CD4-positive, alpha-beta T cell treated with Interleukin-17A for 4 hours (primary cell): ENCODE measurements around the gene RPP14.
"Not testable (repeated sequence)": the region's sequence is repeated elsewhere in the genome, so short reads cannot be mapped to it uniquely, and the experiment has no call there.

Experiments used
- DNase-seq: peaks from one replicate; pipeline ENCODE4 v3.0.0-alpha.2; 2020; ENCODE audit warnings: mixed read lengths

Gene RPP14

DNA sequence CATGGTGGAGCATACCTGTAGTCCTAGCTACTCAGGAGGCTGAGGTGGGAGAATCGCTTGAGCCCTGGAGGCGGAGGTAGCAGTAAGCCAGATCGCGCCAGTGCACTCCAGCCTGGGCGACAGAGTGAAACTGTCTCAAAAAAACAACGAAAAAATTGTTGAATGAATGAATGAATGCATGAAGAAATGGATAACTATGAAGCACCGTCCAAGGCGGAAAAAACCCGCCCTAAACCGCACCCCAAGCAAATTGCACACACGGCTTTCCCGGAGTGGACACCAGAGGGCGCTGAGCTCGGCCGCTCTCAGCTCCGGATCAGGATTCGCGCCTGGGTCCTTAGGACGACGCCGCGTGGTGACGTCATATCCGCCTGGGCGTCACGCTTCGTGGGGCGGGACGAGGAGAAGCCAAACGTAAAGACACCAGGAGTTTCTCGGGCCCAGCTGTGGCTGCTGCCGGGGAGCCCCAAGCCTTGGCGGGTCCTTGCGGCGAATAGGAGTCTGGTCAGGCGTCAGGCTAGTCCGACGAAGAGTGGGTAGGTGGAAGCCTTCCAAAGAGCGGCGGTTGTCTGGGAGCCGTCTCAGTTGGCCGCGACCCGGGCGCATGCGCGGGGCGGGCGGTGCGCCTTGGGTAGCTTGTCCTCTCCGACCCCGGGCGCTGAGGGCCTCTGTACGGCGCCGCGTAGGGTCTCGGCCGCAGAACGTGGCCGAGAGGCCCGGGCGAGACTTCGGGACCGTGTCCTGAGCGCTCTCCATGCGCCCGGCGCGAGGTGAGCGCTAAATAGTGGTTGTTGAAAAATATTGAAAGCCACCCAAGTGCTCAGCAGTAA is at the start of gene RPP14, which contains the start of gene HTD2:
Gene RPP14, plus strand, starts transcription at position 364 of the 830 bp plus-strand sequence. CDS start 4,085 bp downstream, outside the sequence.
Gene HTD2, plus strand, starts transcription at position 639 of the 830 bp plus-strand sequence. CDS start 11,094 bp downstream, outside the sequence.
- peak; percentile 99 for DNase-seq

DNA sequence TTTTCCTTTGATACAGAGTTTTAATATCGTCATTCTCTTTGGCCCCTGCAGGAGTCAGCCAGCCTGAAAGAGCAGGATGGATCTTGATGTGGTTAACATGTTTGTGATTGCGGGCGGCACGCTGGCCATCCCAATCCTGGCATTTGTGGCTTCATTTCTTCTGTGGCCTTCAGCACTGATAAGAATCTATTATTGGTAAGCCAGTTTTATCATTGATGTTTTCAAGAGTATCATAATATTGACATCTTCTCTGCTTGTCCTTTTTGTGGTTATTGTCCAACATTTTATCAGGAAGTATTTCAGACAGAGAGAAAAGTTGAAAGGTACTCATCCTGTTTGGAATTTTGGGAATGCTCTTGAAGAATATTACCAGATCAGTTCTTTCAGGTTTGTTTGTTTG is 49.5 kb upstream of the RPP14 start:
- DNase-seq = no peak

DNA sequence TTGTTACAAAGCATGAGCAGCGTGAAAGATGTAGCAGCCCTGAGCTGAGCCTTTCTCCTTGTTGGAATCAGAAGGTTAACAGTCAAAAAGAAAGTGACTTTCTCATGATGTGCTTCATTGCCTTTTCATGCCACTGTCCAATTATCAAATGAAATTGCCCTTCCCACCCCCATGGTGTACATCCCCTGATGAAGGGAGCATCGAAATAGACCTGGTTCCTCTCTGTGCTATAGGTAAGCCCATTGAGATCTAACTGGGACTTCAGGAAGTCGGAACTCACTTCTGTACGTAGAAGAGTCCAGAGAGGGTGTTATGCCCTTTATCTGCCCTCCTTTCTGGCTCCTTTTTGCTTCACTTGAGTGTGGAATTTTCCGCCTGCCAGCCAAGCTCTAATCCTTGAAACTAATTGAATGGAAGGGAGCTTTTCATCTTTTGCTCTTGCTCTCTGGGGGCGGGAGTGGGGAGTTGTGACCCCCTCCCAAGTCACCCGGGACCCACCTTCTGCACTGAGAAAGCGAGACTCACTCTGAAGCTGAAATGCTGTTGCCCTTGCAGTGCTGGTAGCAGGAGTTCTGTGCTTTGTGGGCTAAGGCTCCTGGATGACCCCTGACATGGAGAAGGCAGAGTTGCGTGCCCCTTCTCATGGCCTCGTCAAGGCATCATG is 47.5 kb upstream of the RPP14 start:
- DNase-seq = no peak

DNA sequence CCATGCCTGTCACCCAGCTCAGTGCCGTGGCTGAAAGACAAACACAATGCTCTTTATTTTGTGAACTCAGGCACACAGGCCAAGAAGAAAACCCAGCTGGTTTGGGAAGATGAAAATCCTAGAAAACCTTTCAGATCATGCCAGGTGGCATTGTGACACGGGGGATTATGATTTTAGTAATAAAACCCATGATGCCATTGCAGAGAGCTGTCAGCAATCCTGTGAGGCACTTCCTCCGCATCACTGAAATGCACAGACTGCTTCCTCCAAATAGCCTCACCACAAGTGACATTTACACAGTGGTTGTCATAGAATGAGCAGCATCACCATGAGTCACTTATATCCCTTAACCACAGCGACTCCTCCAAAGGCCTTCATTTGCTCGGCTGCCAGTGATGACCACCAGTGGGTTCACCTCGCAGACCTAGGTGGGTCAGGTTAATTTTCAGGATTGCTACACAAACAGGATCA is 45.7 kb upstream of the RPP14 start:
- DNase-seq = no peak

DNA sequence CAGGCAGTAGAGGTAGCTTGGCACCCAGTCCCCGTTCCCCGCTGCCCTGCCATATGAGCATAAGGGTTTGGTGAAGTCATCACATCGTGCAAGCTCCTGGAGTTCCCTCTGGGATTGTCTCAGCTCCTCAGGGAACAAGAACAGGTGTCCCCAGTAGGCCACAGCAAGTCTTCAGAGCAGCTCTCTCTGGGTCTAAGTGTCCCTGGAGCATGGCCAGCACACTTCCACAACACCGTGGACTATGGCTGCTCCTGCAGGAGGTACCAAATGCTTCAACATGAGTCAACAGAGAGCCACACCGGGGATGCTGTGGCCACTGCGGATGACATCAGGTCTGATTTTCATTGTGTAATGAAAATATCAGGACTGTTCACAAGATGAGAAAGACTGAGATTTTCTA is 45.3 kb upstream of the RPP14 start:
- no peak for DNase-seq

DNA sequence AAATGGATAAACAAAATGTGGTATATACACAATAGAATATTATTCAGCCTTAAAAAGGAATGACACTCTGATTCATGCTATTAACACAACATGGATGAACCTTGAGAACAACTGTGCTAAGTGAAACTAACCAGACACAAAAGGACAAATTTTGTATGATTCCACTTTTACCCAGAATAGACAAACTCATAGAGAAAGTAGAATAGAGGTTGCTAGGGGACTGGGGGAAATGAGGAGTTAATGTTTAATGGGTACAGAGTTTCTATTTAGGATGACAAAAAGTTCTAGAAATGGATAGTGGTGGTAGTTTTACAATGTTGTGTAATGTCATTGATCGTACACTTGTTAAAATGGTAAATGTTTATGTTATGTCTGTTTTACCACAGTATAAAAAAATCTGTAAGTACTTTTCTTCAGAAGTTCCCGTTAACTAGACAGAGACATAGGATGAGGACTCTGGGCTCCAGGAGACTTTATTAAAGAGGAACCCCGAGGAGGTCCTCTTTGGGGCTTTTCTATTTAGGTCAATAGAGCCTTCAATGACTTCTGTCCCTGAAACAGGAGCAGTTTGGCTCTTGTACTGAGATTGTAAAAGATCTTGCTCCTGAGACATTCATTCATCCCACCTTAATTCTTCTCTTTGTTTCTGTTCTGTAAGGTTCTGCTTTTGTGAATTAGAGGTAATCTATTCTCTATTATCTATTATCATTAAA is 43.9 kb upstream of the RPP14 start:
- DNase-seq = no peak

DNA sequence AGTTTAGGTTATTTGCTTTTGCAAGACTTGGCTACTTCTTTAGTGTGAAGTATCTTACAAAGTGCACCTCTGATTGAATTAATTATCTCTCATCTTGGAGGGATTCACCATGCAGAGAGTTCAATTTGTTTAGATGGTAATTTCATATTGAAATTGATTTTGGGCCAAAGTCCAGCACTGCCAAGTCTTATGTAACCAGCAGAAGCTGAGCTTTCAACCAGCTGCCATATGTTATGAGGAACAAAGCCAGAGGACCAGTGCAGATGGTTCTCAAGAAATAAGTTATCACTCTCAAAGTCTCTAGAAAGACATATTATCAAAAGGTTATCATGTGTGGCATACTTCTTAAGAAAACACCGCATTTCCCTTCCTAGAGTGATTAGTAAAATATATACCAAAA is 39.5 kb upstream of the RPP14 start:
- no peak for DNase-seq

DNA sequence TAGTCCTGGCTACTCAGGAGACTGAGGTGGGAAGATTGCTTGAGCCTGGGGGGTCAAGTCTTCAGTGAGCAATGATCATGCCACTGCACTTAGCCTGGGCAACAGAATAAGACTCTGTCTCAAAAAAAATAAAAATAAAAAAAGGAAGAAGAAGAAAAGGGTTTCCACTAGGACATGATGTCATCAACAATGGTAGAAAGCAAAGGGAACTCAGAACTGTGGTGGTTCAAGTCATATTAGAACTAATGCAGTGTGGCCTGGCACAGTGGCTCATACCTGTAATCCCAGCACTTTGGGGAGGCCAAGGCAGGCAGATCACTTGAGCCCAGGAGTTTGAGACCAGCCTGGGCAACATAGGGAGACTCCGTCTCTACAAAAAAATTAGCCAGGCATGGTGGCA is 38.5 kb upstream of the RPP14 start:
- not testable (repeated sequence) for DNase-seq

DNA sequence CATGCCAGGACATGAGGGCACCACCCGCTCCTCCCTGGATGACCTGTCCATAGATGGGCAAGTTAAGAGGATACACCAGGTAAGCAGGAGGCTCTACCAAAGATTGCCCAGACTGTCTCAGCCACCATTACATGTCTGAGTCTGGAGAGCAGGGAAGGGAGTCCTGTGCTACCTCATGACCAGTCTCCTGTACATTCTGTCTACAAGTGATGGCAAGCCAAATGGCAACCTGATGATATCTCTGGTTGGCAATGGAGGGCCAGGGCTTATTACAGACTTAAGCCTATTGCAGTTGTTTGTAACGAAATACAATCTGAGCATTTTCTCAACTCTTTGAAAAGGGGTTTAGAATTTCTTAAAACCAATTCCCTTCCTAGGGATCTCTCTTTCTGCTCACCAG is 36.7 kb upstream of the RPP14 start:
- DNase-seq = no peak

DNA sequence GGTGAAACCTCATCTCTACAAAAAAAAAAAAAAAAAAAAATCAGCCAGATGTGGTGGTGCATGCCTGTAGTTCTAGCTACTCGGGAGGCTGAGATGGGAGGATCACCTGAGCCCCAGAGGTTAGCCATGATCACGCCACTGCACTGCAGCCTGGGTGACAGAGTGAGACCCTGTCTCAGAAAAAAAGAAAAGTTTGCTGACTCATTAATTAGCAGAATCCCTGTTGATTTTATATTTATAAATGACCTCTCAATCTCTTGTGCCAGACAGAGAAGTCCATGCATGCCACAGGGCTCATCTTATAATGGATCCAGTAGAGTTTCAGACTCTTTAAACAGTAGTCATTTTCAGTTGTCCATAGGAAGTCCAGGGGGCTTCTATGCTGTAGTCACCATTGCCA is 35.6 kb upstream of the RPP14 start:
- no peak for DNase-seq

DNA sequence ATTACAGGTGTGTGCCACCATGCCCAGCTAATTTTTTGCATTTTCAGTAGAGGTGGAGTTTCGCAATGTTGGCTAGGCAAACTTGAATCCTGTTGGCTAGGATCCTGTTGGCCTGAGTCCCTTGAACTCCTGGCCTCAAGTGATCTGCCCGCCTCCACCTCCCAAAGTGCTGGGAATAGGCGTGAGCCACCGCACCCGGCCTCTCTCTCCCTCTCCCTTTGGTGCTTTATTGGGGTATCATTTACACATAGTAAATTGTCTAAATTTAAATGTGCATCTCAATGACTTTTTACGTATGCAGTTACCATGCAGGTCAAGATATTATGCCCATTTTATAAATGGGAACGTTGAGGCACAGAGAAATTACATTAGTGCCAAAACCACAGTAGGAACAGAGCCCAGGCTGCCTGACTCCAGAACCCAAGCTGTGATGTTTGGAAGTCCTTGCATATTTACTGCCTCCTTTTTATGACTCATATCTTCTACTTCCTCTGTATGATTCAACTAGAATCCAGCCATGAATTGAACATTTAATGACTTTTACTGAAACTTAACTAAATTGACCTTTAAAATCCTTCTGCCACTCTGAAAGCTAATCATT is 34.0 kb upstream of the RPP14 start:
- no peak for DNase-seq

DNA sequence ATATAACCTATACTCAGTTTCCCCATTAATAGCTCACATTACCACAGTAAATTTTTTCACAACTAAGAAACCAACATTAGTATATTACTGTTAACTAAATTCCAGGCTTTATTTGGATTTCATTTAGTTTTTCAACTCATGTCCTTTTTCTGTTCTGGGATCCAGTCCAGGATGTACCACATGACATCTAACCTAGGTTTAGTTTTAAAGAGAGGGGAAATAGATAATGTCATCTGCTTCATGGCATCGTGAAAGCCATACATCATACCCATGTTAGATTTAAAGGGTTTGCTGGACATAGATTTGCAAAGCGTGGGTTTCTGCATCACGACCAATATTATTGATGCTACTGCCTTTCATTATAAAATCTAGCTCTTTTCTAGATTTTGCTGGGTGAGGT is 33.2 kb upstream of the RPP14 start:
- DNase-seq = no peak

DNA sequence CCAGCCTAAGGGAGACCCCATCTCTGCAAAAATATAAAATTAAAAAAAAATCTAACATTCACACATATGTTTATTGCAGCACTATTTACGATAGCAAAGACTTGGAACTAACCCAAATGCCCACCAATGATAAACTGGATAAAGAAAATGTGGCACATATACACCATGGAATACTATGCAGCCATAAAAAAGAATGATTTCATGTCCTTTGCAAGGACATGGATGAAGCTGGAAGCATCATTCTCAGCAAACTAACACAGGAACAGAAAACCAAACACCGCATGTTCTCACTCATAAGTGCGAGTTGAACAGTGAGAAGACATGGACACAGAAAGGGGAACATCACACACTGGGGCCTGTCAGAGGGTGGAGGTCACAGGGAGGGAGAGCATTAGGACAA is 32.7 kb upstream of the RPP14 start:
- not testable (repeated sequence) for DNase-seq

DNA sequence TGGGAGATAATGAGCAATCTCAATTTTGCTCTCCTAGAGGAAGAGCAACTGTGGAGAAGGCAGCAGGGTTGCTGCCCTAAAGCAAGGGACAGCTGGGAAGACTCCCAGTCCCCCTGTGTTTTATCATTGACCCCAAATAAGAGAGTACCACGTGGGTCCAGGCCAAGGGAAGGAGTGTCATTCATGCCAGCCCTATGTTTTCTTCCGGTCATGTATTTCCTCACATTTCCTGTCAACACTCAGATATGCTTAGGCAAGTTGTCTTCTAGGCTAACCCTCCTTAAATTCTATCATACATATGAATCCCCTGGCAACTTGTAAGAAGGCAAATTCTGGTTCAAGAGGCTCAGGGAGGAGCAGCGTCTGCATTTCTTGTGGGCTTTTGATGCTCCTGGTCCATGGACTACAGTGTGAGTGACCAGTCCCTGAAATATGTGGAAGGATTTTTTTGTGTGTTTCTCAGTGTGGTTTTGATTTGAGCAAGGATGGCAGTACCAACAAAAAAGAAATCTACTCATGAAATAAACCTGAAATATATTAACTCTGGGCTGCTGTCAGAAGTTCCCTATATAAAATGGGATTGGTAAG is 31.9 kb upstream of the RPP14 start:
- DNase-seq = no peak

DNA sequence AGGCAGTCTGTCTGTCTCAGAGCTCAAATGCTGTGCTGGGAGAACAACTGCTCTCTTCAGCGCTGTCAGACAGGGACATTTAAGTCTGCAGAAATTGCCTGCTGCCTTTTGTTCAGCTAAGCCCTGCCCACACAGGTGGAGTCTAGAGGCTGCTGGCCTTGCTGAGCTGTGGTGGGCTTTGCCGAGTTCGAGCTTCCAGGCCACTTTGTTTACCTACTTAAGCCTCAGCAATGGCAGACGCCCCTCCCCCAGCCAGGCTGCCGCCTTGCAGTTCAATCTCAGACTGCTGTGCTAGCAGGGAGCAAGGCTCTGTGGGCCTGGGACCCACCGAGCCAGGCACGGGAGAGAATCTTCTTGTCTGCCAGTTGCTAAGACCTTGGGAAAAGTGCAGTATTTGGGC is 25.0 kb upstream of the RPP14 start:
- no peak for DNase-seq

DNA sequence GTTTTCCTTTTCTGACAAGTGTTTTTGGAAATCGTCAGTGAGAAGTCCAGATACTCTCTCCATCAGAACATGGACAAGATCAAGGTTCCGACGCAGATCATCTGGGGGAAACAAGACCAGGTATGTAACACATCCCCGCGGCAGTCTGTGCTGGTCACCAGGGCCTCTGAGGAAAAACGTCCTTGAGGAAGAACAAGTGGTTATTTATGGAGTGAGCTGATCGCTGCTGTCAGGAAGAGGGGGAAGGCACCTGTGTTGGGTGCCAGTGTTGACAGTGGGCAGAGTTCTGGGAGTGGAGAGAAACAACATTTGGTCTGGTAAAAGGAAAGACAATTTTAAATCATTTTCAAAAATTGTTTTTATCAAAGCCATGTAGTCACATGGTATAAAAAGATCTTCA is 20.7 kb upstream of the RPP14 start:
- DNase-seq = no peak

DNA sequence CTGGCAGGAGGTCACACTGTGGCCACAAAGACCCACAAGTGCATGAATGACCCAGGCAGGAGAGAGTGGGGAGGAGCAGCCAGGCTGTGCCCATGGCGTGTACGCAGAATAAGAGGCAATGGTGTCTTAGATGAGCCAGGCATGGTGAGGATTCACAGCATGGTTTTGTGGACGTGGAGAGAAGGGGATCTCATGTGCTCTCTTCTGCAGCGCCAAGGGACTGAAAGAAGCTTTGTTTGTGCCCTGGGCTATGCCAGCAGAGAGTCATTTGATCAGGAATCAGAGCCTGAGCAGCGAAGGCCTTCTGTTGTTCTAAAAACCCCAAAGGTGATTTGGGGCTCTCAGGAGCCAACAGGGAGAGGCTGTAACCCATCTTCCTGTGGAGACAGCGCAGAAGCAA is 18.7 kb upstream of the RPP14 start:
- DNase-seq = no peak

DNA sequence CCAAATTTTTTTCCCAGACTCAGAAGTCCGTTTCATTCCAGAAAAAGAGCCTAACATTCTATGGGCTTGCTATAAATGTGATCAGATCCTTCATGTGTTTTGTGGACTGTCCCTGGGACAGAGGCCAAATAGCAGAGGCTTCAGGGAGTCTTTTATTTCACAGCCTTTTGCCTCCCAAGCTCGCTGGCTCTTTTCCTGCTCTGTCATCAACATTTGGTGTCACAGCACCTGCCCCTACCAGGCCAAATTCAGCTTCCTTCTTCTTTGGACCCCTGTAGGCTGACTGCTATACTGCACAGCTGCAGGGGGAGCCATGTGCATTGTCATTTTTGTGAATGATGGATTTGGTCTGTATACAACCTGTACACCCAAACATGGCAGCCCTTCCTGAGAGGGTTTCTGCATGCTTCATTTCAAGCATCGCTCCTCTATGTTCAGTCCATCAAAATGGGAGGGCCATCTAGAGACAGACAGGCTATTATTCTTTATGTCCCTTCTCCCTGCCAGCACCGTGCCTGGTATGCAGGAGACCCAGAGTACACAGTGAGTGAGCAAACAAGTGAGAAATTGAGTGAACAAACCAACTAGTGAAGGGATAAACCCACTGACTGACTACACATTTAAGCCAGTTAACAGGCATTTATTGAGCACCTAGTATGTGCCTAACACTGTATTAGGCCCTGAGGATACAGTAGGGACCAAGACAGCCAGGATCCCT is 17.9 kb upstream of the RPP14 start:
- DNase-seq = no peak

DNA sequence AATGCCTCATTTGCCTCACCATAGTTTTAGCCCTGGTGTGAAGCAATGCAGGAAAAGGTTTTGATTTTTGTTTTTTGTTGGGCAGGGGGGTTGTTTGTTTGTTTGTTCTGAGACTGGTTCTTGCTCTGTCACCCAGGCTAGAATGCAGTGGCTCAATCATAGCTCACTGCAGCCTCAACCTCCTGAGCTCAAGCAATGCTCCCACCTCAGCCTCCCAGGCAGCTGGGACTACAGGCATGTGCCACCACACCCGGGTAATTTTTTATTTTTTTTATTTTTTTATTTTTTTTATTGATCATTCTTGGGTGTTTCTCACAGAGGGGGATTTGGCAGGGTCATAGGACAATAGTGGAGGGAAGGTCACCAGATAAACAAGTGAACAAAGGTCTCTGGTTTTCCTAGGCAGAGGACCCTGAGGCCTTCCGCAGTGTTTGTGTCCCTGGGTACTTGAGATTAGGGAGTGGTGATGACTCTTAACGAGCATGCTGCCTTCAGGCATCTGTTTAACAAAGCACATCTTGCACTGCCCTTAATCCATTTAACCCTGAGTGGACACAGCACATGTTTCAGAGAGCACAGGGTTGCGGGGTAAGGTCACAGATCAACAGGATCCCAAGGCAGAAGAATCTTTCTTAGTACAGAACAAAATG is 17.0 kb upstream of the RPP14 start:
- not testable (repeated sequence) for DNase-seq

DNA sequence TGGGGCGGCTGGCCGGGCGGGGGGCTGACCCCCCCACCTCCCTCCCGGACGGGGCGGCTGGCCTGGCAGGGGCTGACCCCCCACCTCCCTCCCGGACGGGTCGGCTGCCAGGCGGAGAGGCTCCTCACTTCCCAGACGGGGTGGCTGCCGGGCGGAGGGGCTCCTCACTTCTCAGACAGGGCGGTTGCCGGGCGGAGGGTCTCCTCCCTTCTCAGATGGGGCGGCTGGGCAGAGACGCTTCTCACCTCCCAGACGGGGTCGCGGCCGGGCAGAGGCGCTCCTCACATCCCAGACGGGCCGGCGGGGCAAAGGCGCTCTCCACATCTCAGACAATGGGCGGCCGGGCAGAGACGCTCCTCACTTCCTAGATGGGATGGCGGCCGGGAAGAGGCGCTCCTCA is 15.6 kb upstream of the RPP14 start:
- not testable (repeated sequence) for DNase-seq

DNA sequence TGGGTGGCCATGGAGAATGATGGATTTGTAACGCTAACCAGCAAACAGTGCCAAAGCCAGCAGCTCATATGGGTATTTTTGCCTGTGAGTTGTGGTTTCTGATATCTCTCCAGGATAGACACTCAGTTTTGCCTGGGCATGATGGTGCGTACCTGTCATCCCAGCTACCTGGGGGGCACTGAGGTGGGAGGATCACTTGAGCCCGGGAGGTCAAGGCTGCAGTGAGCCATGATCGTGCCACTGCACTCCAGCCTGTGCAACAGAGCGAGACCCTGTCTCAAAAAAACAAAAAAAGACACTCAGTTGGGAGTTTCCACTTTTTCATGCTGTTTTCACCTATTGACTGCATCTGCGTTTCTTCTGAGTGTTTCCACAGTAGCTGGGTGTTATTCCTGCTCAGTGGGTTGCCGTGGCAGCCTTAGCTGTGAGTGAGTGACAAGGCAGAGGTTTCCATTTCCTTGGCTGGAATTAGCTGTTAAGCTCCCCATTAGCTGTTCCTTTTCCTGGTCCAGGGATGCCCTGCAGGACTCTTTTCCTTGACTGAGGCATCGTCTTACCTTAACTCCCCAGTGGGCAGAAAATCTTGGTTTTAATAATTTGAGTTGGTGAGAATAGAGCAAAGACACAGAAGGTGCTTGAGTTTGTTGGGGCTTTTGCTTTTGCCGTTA is 14.2 kb upstream of the RPP14 start:
- no peak for DNase-seq
